ENCODE results near the gene ADAMTS3. TPM values are rescaled to one million over a fixed set of nuclear protein-coding genes. Genes with fewer than 3 reads are reported as not detected.

The ADAMTS3 gene
- total RNA-seq, 6 experiments from 2014 or later: 0.03 to 0.19 TPM; not detected in 4

- no peak for DNase-seq
- no peak overlapping the region for H3K27ac Mint-ChIP-seq
- no peak for TF ChIP-seq CTCF (IDR thresholded peaks at IDR 0.05)
- H3K9me3 Mint-ChIP-seq: no peaks in the 10 kb centered on the region
- no peak overlapping the region for H3K4me3 Mint-ChIP-seq
- no peaks in the 10 kb centered on the region for H3K27me3 Mint-ChIP-seq (ENCODE audit: insufficient read depth)
- H3K4me1 Mint-ChIP-seq (ENCODE audit: low read depth): no peaks in the 10 kb centered on the region
- H3K36me3 Mint-ChIP-seq (ENCODE audit: low read depth): no peaks in the 10 kb centered on the region
These were observed 37.7 kb downstream of the ADAMTS3 start for GRCh38 chr4:72531322-72531721.

DNA sequence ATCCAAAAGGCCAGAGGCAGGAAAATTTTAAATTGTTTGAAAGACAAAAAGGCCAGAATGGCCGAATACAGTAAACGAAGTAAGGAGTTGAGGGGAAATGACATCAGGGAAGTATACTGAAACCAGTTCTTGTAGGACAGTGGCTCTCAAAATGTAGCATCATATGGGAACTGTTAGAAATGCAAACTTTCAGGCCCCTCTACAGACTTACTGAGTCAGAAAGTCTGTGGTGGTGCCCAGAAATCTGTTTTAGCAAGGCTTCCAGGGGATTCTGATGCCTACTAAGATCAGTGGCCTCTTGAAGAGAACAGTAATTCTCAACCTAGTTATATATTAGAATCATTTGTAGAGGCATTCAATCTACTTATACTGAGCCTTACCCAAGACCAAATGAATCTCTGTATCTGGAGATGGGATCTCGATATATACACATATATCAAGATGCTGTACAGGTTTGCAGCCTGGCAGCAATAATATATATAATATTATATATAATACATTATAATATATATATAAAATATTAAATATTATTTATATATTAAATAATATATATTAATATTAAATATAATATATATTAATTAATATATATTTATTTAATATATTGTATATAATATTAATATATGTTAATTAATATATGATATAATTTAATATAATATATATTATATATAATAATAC is 39.7 kb downstream of the ADAMTS3 start:
- no peak overlapping the region for H3K27ac Mint-ChIP-seq
- no peaks in the 10 kb centered on the region for H3K36me3 Mint-ChIP-seq (ENCODE audit: low read depth)
- no peak overlapping the region for H3K4me3 Mint-ChIP-seq
- TF ChIP-seq CTCF (IDR thresholded peaks at IDR 0.05): no peak
- no peaks in the 10 kb centered on the region for H3K27me3 Mint-ChIP-seq (ENCODE audit: insufficient read depth)
- no peaks in the 10 kb centered on the region for H3K4me1 Mint-ChIP-seq (ENCODE audit: low read depth)
- no peak for DNase-seq
- no peaks in the 10 kb centered on the region for H3K9me3 Mint-ChIP-seq

DNA sequence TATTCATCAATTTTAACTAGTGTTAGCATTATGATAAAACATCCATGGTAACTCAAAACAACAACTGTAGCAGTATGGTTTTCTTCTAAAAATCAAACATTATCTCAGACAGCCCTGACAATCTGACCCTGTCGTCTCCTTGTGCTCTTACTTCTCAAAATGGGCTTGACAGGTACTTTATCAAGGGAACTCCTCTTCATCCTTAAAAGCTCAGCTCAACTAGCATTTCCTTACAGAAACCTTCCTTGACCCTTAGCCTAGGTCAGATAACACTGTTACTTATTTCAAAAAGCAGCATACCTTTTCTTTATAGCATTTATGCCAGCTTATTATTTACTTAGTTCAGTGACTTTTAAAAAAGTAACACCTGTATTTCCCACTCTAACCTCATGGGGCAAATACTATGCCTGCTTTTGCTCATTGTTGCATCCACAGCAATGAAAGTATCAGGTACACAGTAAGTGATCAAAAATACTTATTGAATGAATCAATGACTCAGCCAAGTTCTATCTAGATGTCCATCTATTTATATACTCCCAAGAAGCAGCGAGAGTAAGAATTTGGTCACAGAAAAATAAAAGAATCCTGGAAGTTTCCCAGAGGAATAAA is 41.9 kb downstream of the ADAMTS3 start:
- H3K36me3 Mint-ChIP-seq (ENCODE audit: low read depth): no peaks in the 10 kb centered on the region
- TF ChIP-seq CTCF (IDR thresholded peaks at IDR 0.05): peak; percentile 24
- DNase-seq: no peak

GRCh38 chr4:72525938-72526337 is 43.1 kb downstream of the ADAMTS3 start:
- no peak overlapping the region for H3K27ac Mint-ChIP-seq
- DNase-seq: no peak
- H3K9me3 Mint-ChIP-seq: no peaks in the 10 kb centered on the region
- TF ChIP-seq CTCF (IDR thresholded peaks at IDR 0.05): no peak
- no peaks in the 10 kb centered on the region for H3K27me3 Mint-ChIP-seq (ENCODE audit: insufficient read depth)
- H3K36me3 Mint-ChIP-seq (ENCODE audit: low read depth): no peaks in the 10 kb centered on the region
- no peaks in the 10 kb centered on the region for H3K4me1 Mint-ChIP-seq (ENCODE audit: low read depth)
- H3K4me3 Mint-ChIP-seq: no peak overlapping the region

More for the DNA sequence above, 41.9 kb downstream of the ADAMTS3 start:
- Mint-ChIP-seq H3K27ac (no peak overlapping the region), H3K4me3 (no peak overlapping the region), H3K4me1 (ENCODE audit: low read depth) (no peaks in the 10 kb centered on the region), H3K27me3 (ENCODE audit: insufficient read depth) (no peaks in the 10 kb centered on the region), H3K9me3 (no peaks in the 10 kb centered on the region)

DNA sequence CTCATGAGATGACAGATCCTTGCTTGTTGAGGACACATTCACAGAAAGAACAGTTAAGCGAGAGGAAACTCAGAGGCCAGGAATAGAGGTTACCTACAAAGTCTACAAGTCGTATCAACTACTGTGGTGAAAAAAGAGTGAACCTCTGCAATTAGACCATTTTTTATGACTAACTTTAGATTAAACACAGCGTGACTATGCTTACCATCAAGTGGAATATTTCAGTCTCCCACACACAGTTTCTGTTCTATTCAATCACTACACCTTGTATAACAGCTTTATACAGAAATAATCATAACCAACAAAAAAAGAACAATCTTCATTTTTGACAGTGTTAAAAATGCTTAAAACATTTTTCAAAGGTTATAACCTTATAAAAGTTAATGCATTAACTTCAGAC is 46.6 kb downstream of the ADAMTS3 start:
- DNase-seq: no peak
- Mint-ChIP-seq H3K4me3 (no peak overlapping the region), H3K27me3 (ENCODE audit: insufficient read depth) (no peaks in the 10 kb centered on the region; the same call in 1 of the 2 replicates), H3K27ac (no peak overlapping the region), H3K9me3 (no peaks in the 10 kb centered on the region), H3K36me3 (ENCODE audit: low read depth) (no peaks in the 10 kb centered on the region), H3K4me1 (ENCODE audit: low read depth) (no peaks in the 10 kb centered on the region)
- no peak for TF ChIP-seq CTCF (IDR thresholded peaks at IDR 0.05)

All from HFFc6 (cell line).